HepG2 (cell line): Measurements from ENCODE around the gene P3R3URF. TPM values are rescaled to one million over a fixed set of nuclear protein-coding genes. Genes with fewer than 3 reads are reported as not detected.

Source experiments
- ATAC-seq: fragments of 200-7000 bp; cut with Tn5 transposase; 3 replicates; pipeline ENCODE4 v1.9.1; 2020; ENCODE audit warnings: mild to moderate bottlenecking, moderate library complexity
- BruUV-seq: library from RNA; stranded (reverse); fragments of 400-500 nt; replicated peaks from 2 replicates; lab custom pipeline; 2021; lab: Mats Ljungman, UMichigan
- CTCF ChIA-PET: fragments of 300-600 bp; formaldehyde crosslinking; extraction: SDS; loops from one replicate; lab custom pipeline; 2021; ENCODE audit warnings: low total read pairs, inconsistent platforms, low intra/inter-chr PET ratio; lab: Yijun Ruan, JAX
- POLR2A ChIA-PET: fragments of 350-600 bp; sonication (Branson Sonifier 250); formaldehyde crosslinking; loops from one replicate; lab custom pipeline; 2020; ENCODE audit warnings: antibody characterized with exemption, inconsistent platforms; lab: Yijun Ruan, JAX
- DNase-seq: peaks from one replicate; pipeline ENCODE4 v3.0.0-alpha.2; 2015; ENCODE audit warnings: low spot score
- FAIRE-seq: peaks from 3 replicates; lab custom pipeline; 2011; peaks lifted over from hg19 to GRCh38; lab: Jason Lieb, UNC
- H2AFZ ChIP-seq: one replicate; pipeline ENCODE4 v1.6.1; 2011; ENCODE audit warnings: low read length, inconsistent platforms
- H3K27ac ChIP-seq: fragments of 300-600 bp; 3 replicates; pipeline ENCODE4 v1.8.0; 2011; ENCODE audit warnings: mixed run types, mild to moderate bottlenecking, mixed read lengths, low read length, inconsistent platforms; ENCODE audit not compliant: insufficient read depth; ENCODE audit errors: extremely low read length
- H3K27me3 ChIP-seq, 2 experiments: fragments of 200-600 bp in 1 of 2; 2 replicates in 1 of 2; 3 replicates in 1 of 2; pipeline versions ENCODE4 v1.6.0 to v1.8.0; 2011; ENCODE audit warnings: low read length in 2 of 2, mild to moderate bottlenecking in 2 of 2, moderate library complexity in 2 of 2, inconsistent platforms in 1 of 2; ENCODE audit not compliant: insufficient read depth in 2 of 2, control insufficient read depth in 1 of 2
- H3K36me3 ChIP-seq, 2 experiments: fragments of 200-600 bp in 1 of 2; replicated peaks in 1 of 2; 2 replicates in 1 of 2; 3 replicates in 1 of 2; pipeline versions ENCODE4 v1.5.1 to v1.8.0; 2011; ENCODE audit warnings: low read length in 2 of 2, inconsistent platforms in 1 of 2; ENCODE audit not compliant: insufficient read depth in 2 of 2, control insufficient read depth in 1 of 2
- H3K4me1 ChIP-seq: 2 replicates; pipeline ENCODE4 v1.5.1; 2012; ENCODE audit warnings: low read length, inconsistent platforms; ENCODE audit not compliant: insufficient read depth
- H3K4me2 ChIP-seq: 2 replicates; pipeline ENCODE4 v1.6.0; 2011; ENCODE audit warnings: low read depth, low read length, inconsistent platforms
- H3K4me3 ChIP-seq, 3 experiments: fragments of 200-600 bp in 1 of 3; sonication (generic), shearing (Covaris generic) in 1 of 3; replicated peaks in 1 of 3; 2 replicates each; pipeline ENCODE4 v1.5.1; 2011 to 2016; ENCODE audit warnings: low read length in 3 of 3, inconsistent platforms in 2 of 3, low read depth in 2 of 3, mild to moderate bottlenecking in 2 of 3, control low read depth in 1 of 3, mixed read lengths in 1 of 3; ENCODE audit not compliant: insufficient read depth in 1 of 3
- H3K79me2 ChIP-seq: one replicate; pipeline ENCODE4 v1.6.1; 2011; ENCODE audit warnings: low read length, inconsistent platforms; ENCODE audit not compliant: insufficient read depth
- H3K9ac ChIP-seq: 2 replicates; pipeline ENCODE4 v1.6.0; 2011; ENCODE audit warnings: mild to moderate bottlenecking, low read depth, low read length, inconsistent platforms; ENCODE audit not compliant: insufficient read depth
- H3K9me3 ChIP-seq: 2 replicates; pipeline ENCODE4 v1.5.1; 2012; ENCODE audit warnings: mild to moderate bottlenecking, low read length
- H4K20me1 ChIP-seq: 2 replicates; pipeline ENCODE4 v1.6.0; 2011; ENCODE audit warnings: inconsistent platforms, mild to moderate bottlenecking, low read length, moderate library complexity; ENCODE audit not compliant: insufficient read depth
- CSRNP2 ChIP-seq: sonication (generic); formaldehyde crosslinking; conservative IDR thresholded peaks from 2 replicates; pipeline ENCODE4 v1.8.0; 2022; ENCODE audit warnings: low read depth, missing genetic modification reagents
- E2F1 ChIP-seq: sonication (generic); formaldehyde crosslinking; IDR thresholded peaks from 2 replicates; pipeline ENCODE4 v1.5.0; 2020; ENCODE audit warnings: missing genetic modification reagents
- HNRNPL ChIP-seq: fragments of 200-400 bp; formaldehyde crosslinking; IDR thresholded peaks from 2 replicates; pipeline ENCODE4 v1.6.1; 2017; ENCODE audit warnings: mild to moderate bottlenecking, low read depth, low read length
- KDM4B ChIP-seq: sonication (generic); formaldehyde crosslinking; IDR thresholded peaks from 2 replicates; pipeline ENCODE4 v1.4.0; 2020; ENCODE audit warnings: missing genetic modification reagents
- KLF6 ChIP-seq: IDR thresholded peaks from 2 replicates; pipeline ENCODE4 v1.8.0; 2016; ENCODE audit warnings: missing biosample characterization, missing genetic modification reagents
- NFATC3 ChIP-seq: sonication (generic); formaldehyde crosslinking; IDR thresholded peaks from 2 replicates; pipeline ENCODE4 v1.5.1; 2020; ENCODE audit warnings: mild to moderate bottlenecking, missing genetic modification reagents
- NFE2 ChIP-seq: sonication (generic); formaldehyde crosslinking; IDR thresholded peaks from 2 replicates; pipeline ENCODE4 v1.4.0; 2020; ENCODE audit warnings: missing genetic modification reagents
- PTBP1 ChIP-seq: fragments of 200-400 bp; formaldehyde crosslinking; IDR thresholded peaks from 2 replicates; pipeline ENCODE4 v1.6.1; 2018; ENCODE audit warnings: low read length, low read depth; ENCODE audit not compliant: poor library complexity, severe bottlenecking
- ZBTB40 ChIP-seq, 2 experiments: fragments of 450-650 bp in 1 of 2; sonication (generic) in 1 of 2; formaldehyde crosslinking in 1 of 2; IDR thresholded peaks; 2 replicates each; pipeline versions ENCODE4 v1.6.1 to v1.8.0; 2016 to 2022; ENCODE audit warnings: antibody characterized with exemption in 1 of 2, mild to moderate bottlenecking in 1 of 2, missing genetic modification reagents in 1 of 2
- ZNF205 ChIP-seq: IDR thresholded peaks from 2 replicates; pipeline ENCODE4 v1.6.1; 2018; ENCODE audit warnings: missing biosample characterization, missing genetic modification reagents
- ZNF570 ChIP-seq: sonication (generic); formaldehyde crosslinking; IDR thresholded peaks from 2 replicates; pipeline ENCODE4 v1.4.0; 2020; ENCODE audit warnings: mild to moderate bottlenecking, missing genetic modification reagents, borderline replicate concordance
- ZNF713 ChIP-seq: sonication (generic); formaldehyde crosslinking; IDR thresholded peaks from 2 replicates; pipeline ENCODE4 v1.4.0; 2020; ENCODE audit warnings: mild to moderate bottlenecking, missing genetic modification reagents
- in situ Hi-C: cut with HindIII; loops from 2 replicates; pipeline ENCODE4 v1.10.0; 2017; ENCODE audit warnings: low pct_unique_long_range_greater_than_20kb; ENCODE audit not compliant: extremely low pct_ligation_motif_present
- intact Hi-C: fragments of 100-400 bp; cut with micrococcal nuclease; formaldehyde crosslinking; loops from one replicate; pipeline ENCODE4 v1.10.0; 2022; ENCODE audit not compliant: unreplicated experiment
- polyA plus RNA-seq, 8 experiments: library from polyadenylated mRNA; depleted of rRNA in 3 of 8; stranded (reverse) in 7 of 8; unstranded in 1 of 8; fragments of >200 nt; fragmentation: Illumina TruSeq in 4 of 8; extraction: Trizol in 4 of 8; gene quantifications; 2 replicates each; pipeline versions ENCODE4 v1.2.1 to v1.2.3, GENCODE V29; 2011 to 2016; ENCODE audit warnings: low read depth in 4 of 8, missing spikeins in 1 of 8, mixed read lengths in 1 of 8; ENCODE audit not compliant: insufficient read depth in 1 of 8
- total RNA-seq, 5 experiments: library from RNA; depleted of rRNA; stranded (reverse); fragments of >200 nt; fragmentation: Illumina TruSeq; extraction: Trizol; gene quantifications; 2 replicates each; pipeline ENCODE4 v1.2.3, GENCODE V29; 2016; ENCODE audit warnings: low read depth in 1 of 5

P3R3URF gene
- total and polyA plus RNA-seq, 2 of the 13 experiments (the other 11 are each of a cell fraction or from before 2014, with no cell fraction given), result not detected

DNA sequence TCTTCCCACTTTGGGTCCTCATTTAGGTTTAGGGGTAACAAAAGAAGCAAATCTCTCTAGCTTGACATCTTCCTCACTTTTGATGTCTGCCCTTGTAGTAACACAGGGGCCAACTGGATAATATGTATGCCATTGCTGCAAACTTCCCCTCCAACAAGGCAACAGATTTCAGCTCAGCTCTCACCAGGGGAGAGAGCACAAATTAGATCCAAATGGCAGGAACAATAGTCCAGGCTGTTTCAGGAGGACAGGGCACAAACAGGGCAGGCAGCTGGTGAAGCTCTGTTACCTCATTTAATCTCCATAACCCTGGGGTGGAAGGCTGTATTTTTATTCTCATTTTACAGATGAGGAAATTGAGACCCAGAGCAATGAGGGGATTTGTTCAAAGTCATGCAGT is 39.6 kb downstream of the P3R3URF start:
- peaks cover 24% of the 10 kb centered on the region for H3K4me1 ChIP-seq
- no peak for FAIRE-seq
- TF ChIP-seq ZNF205 (no peak), CSRNP2 (no peak), ZBTB40 (IDR thresholded peaks at IDR 0.05) (no peak), ZBTB40 (CRISPR knock-in tag; IDR thresholded peaks at IDR 0.05) (no peak), NFATC3 (CRISPR knock-in tag) (no peak), E2F1 (CRISPR knock-in tag) (no peak), ZNF713 (no peak), KLF6 (no peak), NFE2 (CRISPR knock-in tag) (no peak), ZNF570 (no peak), KDM4B (no peak), PTBP1 (no peak), HNRNPL (no peak)

More for the DNA sequence above, 39.6 kb downstream of the P3R3URF start:
- BruUV-seq, result no TSS peak
- intact Hi-C loops (no loop called here), in situ Hi-C loops (no loop called here)
- Histone ChIP-seq H3K27ac (no peak overlapping the region), H3K4me2 (no peak overlapping the region), H3K9ac (no peak overlapping the region), H3K79me2 (no peaks in the 10 kb centered on the region), H3K36me3 (no peaks in the 10 kb centered on the region), H3K4me3 (no peak overlapping the region), H2AFZ (no peak overlapping the region), H3K27me3 (peaks cover 2 to 12% of the 10 kb centered on the region in 2 experiments; a peak in 4 of 5 replicates), H4K20me1 (no peaks in the 10 kb centered on the region), H3K9me3 (no peaks in the 10 kb centered on the region)
- ATAC-seq (no peak), DNase-seq (no peak)
- CTCF ChIA-PET, result no interaction called here
- POLR2A ChIA-PET, result no interaction called here
